HEK293T (cell line): ENCODE data around the gene PERM1.

Experiments
- CTCF ChIA-PET: fragments of 350-600 bp; formaldehyde crosslinking; extraction: SDS; loops from one replicate; lab custom pipeline; 2021; ENCODE audit warnings: antibody characterized with exemption, inconsistent platforms; lab: Yijun Ruan, JAX
- POLR2A ChIA-PET: fragments of 350-600 bp; formaldehyde crosslinking; extraction: SDS; loops from one replicate; lab custom pipeline; 2020; ENCODE audit warnings: antibody characterized with exemption, inconsistent platforms; lab: Yijun Ruan, JAX
- DNase-seq: peaks from one replicate; pipeline ENCODE4 v3.0.0; 2012; ENCODE audit warnings: mixed read lengths; ENCODE audit errors: extremely low spot score
- ARNT ChIP-seq: fragments of 450-650 bp; IDR thresholded peaks from 2 replicates; pipeline ENCODE4 v1.6.1; 2017; ENCODE audit warnings: mild to moderate bottlenecking
- BHLHE40 ChIP-seq: fragments of 450-650 bp; IDR thresholded peaks from 2 replicates; pipeline ENCODE4 v1.6.1; 2016; ENCODE audit warnings: mild to moderate bottlenecking, moderate library complexity, borderline replicate concordance
- CTBP1 ChIP-seq: fragments of 450-650 bp; IDR thresholded peaks from 2 replicates; pipeline ENCODE4 v1.6.1; 2016; ENCODE audit warnings: borderline replicate concordance
- ELF4 ChIP-seq: fragments of 450-650 bp; IDR thresholded peaks from 2 replicates; pipeline ENCODE4 v1.6.1; 2017; ENCODE audit warnings: antibody characterized with exemption
- FOXA1 ChIP-seq: fragments of 450-650 bp; IDR thresholded peaks from 2 replicates; pipeline ENCODE4 v1.6.1; 2016; ENCODE audit warnings: mild to moderate bottlenecking
- FOXK2 ChIP-seq: fragments of 450-650 bp; IDR thresholded peaks from 2 replicates; pipeline ENCODE4 v1.6.1; 2016; ENCODE audit warnings: mild to moderate bottlenecking
- FOXM1 ChIP-seq: fragments of 450-650 bp; IDR thresholded peaks from 2 replicates; pipeline ENCODE4 v1.6.1; 2017; ENCODE audit warnings: mild to moderate bottlenecking, borderline replicate concordance
- HDGF ChIP-seq: fragments of 450-650 bp; IDR thresholded peaks from 2 replicates; pipeline ENCODE4 v1.6.1; 2017; ENCODE audit warnings: antibody characterized with exemption, borderline replicate concordance
- L3MBTL2 ChIP-seq: fragments of 450-650 bp; conservative IDR thresholded peaks from 2 replicates; pipeline ENCODE4 v1.6.1; 2016; ENCODE audit warnings: mild to moderate bottlenecking
- LEF1 ChIP-seq: fragments of 450-650 bp; IDR thresholded peaks from 2 replicates; pipeline ENCODE4 v1.6.1; 2017; ENCODE audit warnings: mild to moderate bottlenecking, borderline replicate concordance
- NFRKB ChIP-seq: fragments of 450-650 bp; IDR thresholded peaks from 2 replicates; pipeline ENCODE4 v1.6.1; 2016; ENCODE audit warnings: mild to moderate bottlenecking, moderate library complexity
- SP1 ChIP-seq: fragments of 450-650 bp; IDR thresholded peaks from 2 replicates; pipeline ENCODE4 v1.6.1; 2017
- SUZ12 ChIP-seq: fragments of 450-650 bp; IDR thresholded peaks from 2 replicates; pipeline ENCODE4 v1.6.1; 2016; ENCODE audit warnings: mild to moderate bottlenecking
- TARDBP ChIP-seq: fragments of 450-650 bp; IDR thresholded peaks from 2 replicates; pipeline ENCODE4 v1.6.1; 2016
- ZNF384 ChIP-seq: fragments of 450-650 bp; IDR thresholded peaks from 2 replicates; pipeline ENCODE4 v1.6.1; 2016
- TF ChIP-seq, protein P1 (sequence below): fragments of 450-650 bp; IDR thresholded peaks from 2 replicates; pipeline ENCODE4 v1.6.1; 2016

Gene PERM1

DNA sequence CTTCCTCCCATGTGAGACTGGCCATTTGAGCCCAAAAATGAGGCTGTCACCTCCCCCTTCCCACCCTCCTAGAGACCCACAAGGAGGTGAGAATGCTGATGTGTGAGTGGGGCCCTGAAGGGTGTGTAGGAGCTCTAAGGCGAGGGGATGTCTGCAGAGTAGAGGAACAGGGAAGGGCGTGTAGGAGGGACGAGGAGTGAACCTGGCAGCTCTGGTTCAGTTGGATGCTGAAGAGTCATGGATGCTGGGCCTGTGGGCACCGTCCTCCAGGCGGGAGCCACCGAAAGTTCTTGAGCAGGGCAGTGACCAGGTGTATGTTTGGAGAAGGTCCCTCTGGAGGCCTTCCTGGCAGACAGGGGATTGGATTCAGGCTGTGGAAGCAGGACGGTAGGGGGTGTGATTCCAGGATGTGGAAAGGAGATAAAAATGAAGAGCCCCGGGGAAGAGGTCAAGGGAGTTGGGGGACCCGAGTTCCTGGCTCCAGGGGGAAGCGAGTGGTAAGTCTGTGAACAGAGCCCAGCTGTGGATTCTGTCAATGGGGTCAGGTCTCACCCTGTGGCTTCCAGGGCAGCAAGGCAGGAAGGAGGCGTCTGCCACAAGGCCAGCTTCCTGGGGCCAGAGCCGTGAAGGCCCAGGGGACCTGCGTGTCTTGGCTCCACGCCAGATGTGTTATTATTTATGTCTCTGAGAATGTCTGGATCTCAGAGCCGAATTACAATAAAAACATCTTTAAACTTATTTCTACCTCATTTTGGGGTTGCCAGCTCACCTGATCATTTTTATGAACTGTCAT lies 50.3 kb downstream of the PERM1 start:
- ChIA-PET POLR2A (interaction anchor here (1.0 to 6.4 kb wide), 4 partner anchors 9 to 26 kb away, joined by 3 to 57 read pairs (median 4); no protein-coding TSS in a partner anchor), CTCF (interaction anchor here (1.3 kb wide), 2 partner anchors 19 to 27 kb away, joined by 3 to 4 read pairs; no protein-coding TSS in a partner anchor)
- DNase-seq: no peak
- TF ChIP-seq CTBP1 (peak; percentile 16; the same call in 1 of the 2 replicates), TARDBP (no peak)

GRCh38 chr1:930633-931138 lies 51.2 kb downstream of the PERM1 start:
- TF ChIP-seq HDGF: no peak
- no peak for DNase-seq
- CTCF ChIA-PET: interaction anchor here (1.3 kb wide), 2 partner anchors 18 to 26 kb away, joined by 3 to 4 read pairs; no protein-coding TSS in a partner anchor
- POLR2A ChIA-PET: interaction anchor here (1.0 to 6.4 kb wide), 6 partner anchors 10 to 36 kb away, joined by 3 to 57 read pairs (median 4); no protein-coding TSS in a partner anchor

GRCh38 chr1:929712-930632 lies 51.9 kb downstream of the PERM1 start:
- ChIA-PET POLR2A (interaction anchor here (0.8 to 6.4 kb wide), 6 partner anchors 8 to 37 kb away, joined by 3 to 57 read pairs (median 4); no protein-coding TSS in a partner anchor), CTCF (interaction anchor here (1.3 to 1.6 kb wide), 3 partner anchors 9 to 25 kb away, joined by 4 to 8 read pairs (median 6); no protein-coding TSS in a partner anchor)
- DNase-seq: no peak
- TF ChIP-seq FOXA1 (no peak), HDGF (no peak), SP1 (no peak), FOXM1 (no peak), LEF1 (no peak), ELF4 (no peak), BHLHE40 (no peak), L3MBTL2 (no peak), NFRKB (no peak), SUZ12 (no peak), TARDBP (no peak), ZNF384 (no peak), CTBP1 (no peak), ARNT (no peak), FOXK2 (no peak)
- TF ChIP-seq, protein P1, sequence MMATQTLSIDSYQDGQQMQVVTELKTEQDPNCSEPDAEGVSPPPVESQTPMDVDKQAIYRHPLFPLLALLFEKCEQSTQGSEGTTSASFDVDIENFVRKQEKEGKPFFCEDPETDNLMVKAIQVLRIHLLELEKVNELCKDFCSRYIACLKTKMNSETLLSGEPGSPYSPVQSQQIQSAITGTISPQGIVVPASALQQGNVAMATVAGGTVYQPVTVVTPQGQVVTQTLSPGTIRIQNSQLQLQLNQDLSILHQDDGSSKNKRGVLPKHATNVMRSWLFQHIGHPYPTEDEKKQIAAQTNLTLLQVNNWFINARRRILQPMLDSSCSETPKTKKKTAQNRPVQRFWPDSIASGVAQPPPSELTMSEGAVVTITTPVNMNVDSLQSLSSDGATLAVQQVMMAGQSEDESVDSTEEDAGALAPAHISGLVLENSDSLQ: no peak

DNA sequence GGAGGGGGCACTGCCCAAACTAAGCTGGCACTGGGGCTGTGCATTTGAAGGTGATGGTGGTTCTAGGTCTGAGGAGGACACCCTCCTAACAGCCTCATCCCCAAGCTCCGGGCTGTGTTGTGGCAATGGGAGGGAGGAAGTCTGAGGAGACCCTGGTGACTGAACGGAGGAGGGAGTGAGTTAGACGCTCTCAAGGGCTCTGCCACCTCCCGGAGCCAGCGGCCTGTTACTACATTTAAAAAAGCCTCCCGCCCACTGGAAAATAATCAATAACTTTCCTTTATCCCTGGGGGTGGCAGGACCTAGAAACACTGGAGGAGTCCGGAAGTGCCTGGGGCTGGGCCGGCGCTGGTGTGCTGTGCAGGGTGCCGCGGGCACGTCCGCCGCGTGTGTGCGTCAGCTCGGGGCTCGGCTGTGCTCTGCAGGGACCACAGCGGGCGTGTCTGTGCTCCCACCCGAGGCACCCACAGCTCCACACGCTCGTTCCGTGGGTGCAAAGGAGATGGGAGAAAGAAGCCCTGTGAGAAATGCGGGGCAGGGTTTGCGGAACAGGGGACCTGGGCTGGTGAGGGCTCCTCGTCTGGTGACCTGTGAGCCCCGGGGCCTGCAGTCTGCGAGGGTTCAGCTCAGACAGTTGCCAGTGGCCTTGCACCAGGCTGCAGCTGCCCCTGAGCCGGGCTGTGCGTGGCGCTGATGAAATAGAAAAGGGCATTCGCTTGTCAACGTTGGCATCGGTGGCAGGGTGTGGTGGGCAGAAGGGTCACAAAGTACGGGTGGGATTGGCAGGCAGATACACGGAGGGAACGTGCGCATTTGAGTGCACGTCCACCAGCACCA lies 52.9 kb downstream of the PERM1 start:
- DNase-seq: no peak
- no peak for TF ChIP-seq FOXA1
- TF ChIP-seq ARNT: no peak
- TF ChIP-seq LEF1: no peak
- no peak for TF ChIP-seq SUZ12
- TF ChIP-seq, protein P1: no peak
- no peak for TF ChIP-seq BHLHE40
- TF ChIP-seq NFRKB: no peak
- no peak for TF ChIP-seq TARDBP
- no peak for TF ChIP-seq FOXK2
- TF ChIP-seq ELF4: no peak
- TF ChIP-seq SP1: no peak
- ChIA-PET CTCF (interaction anchor here (0.9 to 1.6 kb wide), 3 partner anchors 10 to 24 kb away, joined by 3 to 8 read pairs (median 6); no protein-coding TSS in a partner anchor), POLR2A (interaction anchor here (0.8 to 6.4 kb wide), 4 partner anchors 9 to 23 kb away, joined by 3 to 57 read pairs (median 4); no protein-coding TSS in a partner anchor)

- POLR2A ChIA-PET: interaction anchor here (1.8 to 6.4 kb wide), 2 partner anchors 10 to 13 kb away, joined by 5 to 57 read pairs; no protein-coding TSS in a partner anchor
Measured at GRCh38 chr1:927748-928147, 54.1 kb downstream of the PERM1 start.

More at GRCh38 chr1:927748-928147, 54.1 kb downstream of the PERM1 start:
- CTCF ChIA-PET: interaction anchor here (0.6 kb wide), 1 partner anchor 48 kb away, joined by 3 read pairs; no protein-coding TSS in a partner anchor
- no peak for DNase-seq
- TF ChIP-seq ZNF384 (no peak), CTBP1 (no peak), LEF1 (no peak), SP1 (no peak), BHLHE40 (no peak), TARDBP (no peak), FOXK2 (no peak)
